ENCODE measurements around the gene IRAK2.

DNA sequence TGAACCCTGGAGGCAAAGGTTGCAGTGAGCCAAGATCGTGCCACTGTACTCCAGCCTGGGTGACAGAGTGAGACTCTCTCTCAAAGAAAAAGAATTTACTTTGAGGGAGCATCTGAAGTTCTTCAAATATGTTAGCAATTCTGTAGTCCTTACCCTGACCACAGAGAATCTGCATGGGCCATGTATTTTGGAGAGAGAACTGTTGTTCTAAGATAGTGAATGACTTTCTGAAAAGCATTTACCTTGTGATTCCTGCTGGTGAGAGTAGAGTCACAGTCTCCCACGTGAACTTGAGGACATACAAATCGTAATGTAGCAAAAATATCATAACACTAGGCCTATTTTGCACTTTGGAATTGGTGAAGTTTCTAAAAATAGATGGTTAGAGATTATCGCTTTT, 45.3 kb upstream of the IRAK2 start:
- TF ChIP-seq POLR2A (IDR thresholded peaks at IDR 0.05; ENCODE audit: low read depth, low read length) = no peak
- no peak for TF ChIP-seq TAF1 (IDR thresholded peaks at IDR 0.05; ENCODE audit: low read depth, low read length)
- TF ChIP-seq POLR2AphosphoS5 (IDR thresholded peaks at IDR 0.05; ENCODE audit: low read depth, low read length) = no peak
- TF ChIP-seq PAX5 (IDR thresholded peaks at IDR 0.05; ENCODE audit: insufficient read depth, low read length, severe bottlenecking) = no peak
- TF ChIP-seq SPI1 (IDR thresholded peaks at IDR 0.05; ENCODE audit: low read depth, low read length) = no peak
- no peak for TF ChIP-seq POU2F2 (IDR thresholded peaks at IDR 0.05; ENCODE audit: low read depth, low read length)

All from GM12891 (cell line).